ENCODE data around the gene SSC5D.

- TF ChIP-seq CTCF (conservative IDR thresholded peaks at IDR 0.05; ENCODE audit: low read length) (no peak), EZH2phosphoT487 (IDR thresholded peaks at IDR 0.05; ENCODE audit: borderline replicate concordance) (no peak)
Measured at GRCh38 chr19:55460670-55461258, 27.5 kb upstream of the SSC5D start.

All from Loucy (cell line).